Mesenchymal stem cell (in vitro differentiated cells and primary cell): Measurements from ENCODE around the gene EFEMP2.

Experiments
- DNase-seq: peaks from one replicate; pipeline ENCODE4 v3.0.0-alpha.2; 2013
- H2AFZ ChIP-seq: one replicate; pipeline ENCODE4 v1.6.1; 2013; ENCODE audit warnings: low read depth, mild to moderate bottlenecking, control low read depth, inconsistent platforms, low read length, moderate library complexity
- H2AK5ac ChIP-seq: 2 replicates; pipeline ENCODE4 v1.6.1; 2013; ENCODE audit warnings: low read length, moderate library complexity, mild to moderate bottlenecking, inconsistent platforms; ENCODE audit not compliant: severe bottlenecking
- H2BK120ac ChIP-seq: one replicate; pipeline ENCODE4 v1.6.1; 2013; ENCODE audit warnings: low read depth, mild to moderate bottlenecking, inconsistent platforms, low read length, moderate library complexity
- H2BK12ac ChIP-seq, 2 experiments: one replicate each; pipeline ENCODE4 v1.6.1; 2013; ENCODE audit warnings: inconsistent platforms in 2 of 2, low read length in 2 of 2, mild to moderate bottlenecking in 2 of 2, moderate library complexity in 2 of 2, control low read depth in 1 of 2
- H2BK15ac ChIP-seq: one replicate; pipeline ENCODE4 v1.6.1; 2013; ENCODE audit warnings: mild to moderate bottlenecking, low read depth, inconsistent platforms; ENCODE audit not compliant: poor library complexity, severe bottlenecking
- H2BK5ac ChIP-seq: 2 replicates; pipeline ENCODE4 v1.6.1; 2013; ENCODE audit warnings: low read depth, mild to moderate bottlenecking, low read length, control low read depth, inconsistent platforms; ENCODE audit not compliant: poor library complexity, severe bottlenecking
- H3K14ac ChIP-seq, 2 experiments: one replicate each; pipeline ENCODE4 v1.6.1; 2013; ENCODE audit warnings: inconsistent platforms in 2 of 2, low read length in 2 of 2, control low read depth in 1 of 2, mild to moderate bottlenecking in 1 of 2, moderate library complexity in 1 of 2
- H3K18ac ChIP-seq, 2 experiments: one replicate each; pipeline ENCODE4 v1.6.1; 2013; ENCODE audit warnings: inconsistent platforms in 2 of 2, low read length in 2 of 2, control low read depth in 1 of 2, low read depth in 1 of 2, mild to moderate bottlenecking in 1 of 2
- H3K23ac ChIP-seq, 2 experiments: one replicate each; pipeline ENCODE4 v1.6.1; 2013; ENCODE audit warnings: inconsistent platforms in 2 of 2, low read length in 2 of 2, mild to moderate bottlenecking in 2 of 2, moderate library complexity in 2 of 2, control low read depth in 1 of 2
- H3K27ac ChIP-seq: 2 replicates; pipeline ENCODE4 v1.5.1; 2013; ENCODE audit warnings: mild to moderate bottlenecking, moderate library complexity, low read length, control low read depth, inconsistent platforms; ENCODE audit not compliant: poor library complexity, severe bottlenecking
- H3K27me3 ChIP-seq, 2 experiments: 2 replicates each; pipeline versions ENCODE4 v1.6.1 to v1.7.0; 2013; ENCODE audit warnings: low read length in 2 of 2, mild to moderate bottlenecking in 2 of 2, moderate library complexity in 2 of 2, control low read depth in 1 of 2, inconsistent platforms in 1 of 2; ENCODE audit not compliant: control insufficient read depth in 1 of 2, insufficient read depth in 1 of 2
- H3K36me3 ChIP-seq, 2 experiments: 2 replicates each; pipeline versions ENCODE4 v1.6.1 to v1.7.0; 2013; ENCODE audit warnings: low read length in 2 of 2, control low read depth in 1 of 2, inconsistent platforms in 1 of 2, low read depth in 1 of 2, mild to moderate bottlenecking in 1 of 2; ENCODE audit not compliant: insufficient read depth in 2 of 2, control insufficient read depth in 1 of 2
- H3K4ac ChIP-seq, 2 experiments: one replicate each; pipeline ENCODE4 v1.6.1; 2013; ENCODE audit warnings: inconsistent platforms in 2 of 2, low read length in 2 of 2, mild to moderate bottlenecking in 2 of 2, moderate library complexity in 2 of 2, control low read depth in 1 of 2, low read depth in 1 of 2
- H3K4me1 ChIP-seq: 2 replicates; pipeline ENCODE4 v1.6.1; 2013; ENCODE audit warnings: low read depth, low read length, control low read depth; ENCODE audit not compliant: control insufficient read depth, insufficient read depth
- H3K4me2 ChIP-seq: 2 replicates; pipeline ENCODE4 v1.6.1; 2013; ENCODE audit warnings: low read length, mild to moderate bottlenecking, inconsistent platforms; ENCODE audit not compliant: poor library complexity, severe bottlenecking
- H3K4me3 ChIP-seq, 2 experiments: 2 replicates each; pipeline versions ENCODE4 v1.5.1 to v1.7.0; 2013; ENCODE audit warnings: low read length in 2 of 2, mild to moderate bottlenecking in 2 of 2, control low read depth in 1 of 2, low read depth in 1 of 2; ENCODE audit not compliant: insufficient read depth in 1 of 2
- H3K79me1 ChIP-seq: replicated peaks from 2 replicates; pipeline ENCODE4 v1.6.1; 2013; ENCODE audit warnings: mild to moderate bottlenecking, control low read depth, low read length, inconsistent platforms; ENCODE audit not compliant: poor library complexity, severe bottlenecking
- H3K9ac ChIP-seq: 2 replicates; pipeline ENCODE4 v1.7.0; 2013; ENCODE audit warnings: mild to moderate bottlenecking, low read length, moderate library complexity
- H3K9me3 ChIP-seq: 2 replicates; pipeline ENCODE4 v1.7.0; 2013; ENCODE audit warnings: mild to moderate bottlenecking, low read length; ENCODE audit not compliant: control insufficient read depth
- H4K8ac ChIP-seq: one replicate; pipeline ENCODE4 v1.6.1; 2013; ENCODE audit warnings: inconsistent platforms, mild to moderate bottlenecking, low read length, moderate library complexity
- H4K91ac ChIP-seq: one replicate; pipeline ENCODE4 v1.6.1; 2013; ENCODE audit warnings: mild to moderate bottlenecking, low read length, inconsistent platforms
- WGBS: methylation state at CpG from one replicate; pipeline ENCODE4 v1.1.7; 2013; ENCODE audit warnings: mixed read lengths; 5-methylcytosine and 5-hydroxymethylcytosine counted together

The EFEMP2 gene

DNA sequence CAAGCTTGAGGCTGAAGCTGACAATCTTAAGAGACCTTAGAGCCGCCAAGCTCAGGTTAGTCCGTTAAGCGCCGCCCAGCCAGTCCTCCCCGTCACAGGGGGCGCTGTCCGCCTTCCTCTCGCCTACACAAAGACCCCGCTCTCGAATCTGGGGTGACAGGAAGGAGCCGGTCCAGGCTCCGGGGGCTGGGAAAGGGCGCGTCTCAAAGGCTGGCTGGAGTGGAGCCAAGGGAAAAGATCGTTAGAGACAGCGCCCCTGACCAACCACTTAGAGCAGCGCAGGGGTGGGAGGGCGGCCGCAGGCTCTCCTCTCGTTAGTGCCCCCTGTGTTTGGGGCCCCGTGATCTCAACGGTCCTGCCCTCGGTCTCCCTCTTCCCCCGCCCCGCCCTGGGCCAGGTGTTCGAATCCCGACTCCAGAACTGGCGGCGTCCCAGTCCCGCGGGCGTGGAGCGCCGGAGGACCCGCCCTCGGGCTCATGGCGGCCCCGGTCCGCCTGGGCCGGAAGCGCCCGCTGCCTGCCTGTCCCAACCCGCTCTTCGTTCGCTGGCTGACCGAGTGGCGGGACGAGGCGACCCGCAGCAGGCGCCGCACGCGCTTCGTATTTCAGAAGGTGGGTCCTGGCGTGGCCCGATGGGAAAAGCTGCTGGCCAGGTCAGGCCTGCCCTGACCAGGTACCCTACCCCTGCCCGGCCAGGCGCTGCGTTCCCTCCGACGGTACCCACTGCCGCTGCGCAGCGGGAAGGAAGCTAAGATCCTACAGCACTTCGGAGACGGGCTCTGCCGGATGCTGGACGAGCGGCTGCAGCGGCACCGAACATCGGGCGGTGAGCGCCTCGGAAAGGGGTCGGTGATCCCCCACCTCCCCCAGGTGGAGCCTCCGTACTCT lies 12.1 kb downstream of the EFEMP2 start, which contains the start of gene MUS81:
TSS of gene MUS81 (plus strand) at position 156 of the 887 bp plus-strand sequence. CDS start at position 477, 321 bp downstream.
- Histone ChIP-seq H3K14ac (peak within 1 kb of the TSS in 1 of 2 experiments; percentile 99), H3K18ac (peak within 1 kb of the TSS; percentile 77 to 93)

DNA sequence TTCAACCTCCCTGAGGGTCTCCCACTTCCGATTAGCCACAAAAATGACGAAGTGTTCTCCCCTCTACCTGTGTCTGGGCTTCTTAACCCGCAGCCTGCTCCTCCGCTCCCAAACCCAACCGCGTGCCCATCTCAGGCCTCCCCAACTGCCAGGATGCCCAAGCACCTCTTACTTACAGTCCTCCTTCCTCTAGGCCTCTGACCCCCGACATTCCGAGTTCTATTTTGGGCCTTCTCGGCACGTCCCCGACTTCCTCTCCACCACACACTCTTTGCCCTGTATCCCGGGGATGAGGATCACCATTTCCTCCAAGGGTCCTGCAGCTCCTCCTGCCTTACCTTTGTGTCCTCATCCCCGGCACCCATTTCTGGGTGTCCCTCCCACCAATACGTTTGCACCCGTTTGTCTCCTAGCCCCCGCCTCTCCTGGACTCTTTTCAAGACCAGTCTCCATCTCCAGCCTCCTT lies 12.8 kb downstream of the EFEMP2 start:
- H2AFZ ChIP-seq, result no peak overlapping the region
- 8% methylated on average over 16 of the region's 16 CpGs for WGBS
- DNase-seq, result no peak
- no peaks in the 10 kb centered on the region for H3K27me3 ChIP-seq
- H4K91ac ChIP-seq, result peak overlapping the region; percentile 92
- peak overlapping the region; percentile 57 for H2BK5ac ChIP-seq
- H3K18ac ChIP-seq, result peak overlapping the region; percentile 59 to 65
- H3K79me1 ChIP-seq, result peaks cover 9% of the 10 kb centered on the region
- peak overlapping the region in 1 of 2 experiments; percentile 13 for H3K14ac ChIP-seq
- peak overlapping the region; percentile 93 to 94 for H3K4me3 ChIP-seq
- H4K8ac ChIP-seq, result peak overlapping the region; percentile 86
- H3K9me3 ChIP-seq, result no peaks in the 10 kb centered on the region
- peaks cover 44% of the 10 kb centered on the region for H3K4me1 ChIP-seq
- H3K36me3 ChIP-seq, result peaks cover 46 to 48% of the 10 kb centered on the region in 2 experiments
- peak overlapping the region; percentile 98 for H3K27ac ChIP-seq
- H2BK120ac ChIP-seq, result peak overlapping the region; percentile 86
- H3K4ac ChIP-seq, result peak overlapping the region; percentile 82 to 92
- peak overlapping the region; percentile 91 for H3K4me2 ChIP-seq
- peak overlapping the region; percentile 96 for H3K9ac ChIP-seq
- peak overlapping the region; percentile 34 for H2AK5ac ChIP-seq
- H2BK15ac ChIP-seq, result peak overlapping the region; percentile 71
- H2BK12ac ChIP-seq, result peak overlapping the region; percentile 23 to 69
- H3K23ac ChIP-seq, result peak overlapping the region in 1 of 2 experiments; percentile 11

More for the DNA sequence above, 12.1 kb downstream of the EFEMP2 start, which contains the start of gene MUS81:
- H3K9me3 ChIP-seq, result no peaks in the 10 kb centered on the region
- H3K9ac ChIP-seq, result peak within 1 kb of the TSS; percentile 96
- H4K8ac ChIP-seq, result peak within 1 kb of the TSS; percentile 94
- peak within 1 kb of the TSS; percentile 67 to 96 for H3K23ac ChIP-seq
- H4K91ac ChIP-seq, result peak within 1 kb of the TSS; percentile 96
- H2BK5ac ChIP-seq, result peak within 1 kb of the TSS; percentile 85
- under 1% methylated on average over 77 of the region's 78 CpGs for WGBS
- peak within 1 kb of the TSS; percentile 69 to 90 for H2BK12ac ChIP-seq
- peak within 1 kb of the TSS; percentile 98 for H3K27ac ChIP-seq
- H3K27me3 ChIP-seq, result no peaks in the 10 kb centered on the region
- peak within 1 kb of the TSS; percentile 86 for H2BK120ac ChIP-seq
- H2AK5ac ChIP-seq, result peak within 1 kb of the TSS; percentile 47
- H3K36me3 ChIP-seq, result peaks cover 46 to 48% of the 10 kb centered on the region in 2 experiments
- H2AFZ ChIP-seq, result peak within 1 kb of the TSS; percentile 36
- peak within 1 kb of the TSS; percentile 93 to 94 for H3K4me3 ChIP-seq
- peaks cover 12% of the 10 kb centered on the region for H3K79me1 ChIP-seq
- H3K4ac ChIP-seq, result peak within 1 kb of the TSS; percentile 92 to 98
- peak within 1 kb of the TSS; percentile 91 for H3K4me2 ChIP-seq
- peak; percentile 98 for DNase-seq
- H2BK15ac ChIP-seq, result peak within 1 kb of the TSS; percentile 97
- peaks cover 42% of the 10 kb centered on the region for H3K4me1 ChIP-seq

DNA sequence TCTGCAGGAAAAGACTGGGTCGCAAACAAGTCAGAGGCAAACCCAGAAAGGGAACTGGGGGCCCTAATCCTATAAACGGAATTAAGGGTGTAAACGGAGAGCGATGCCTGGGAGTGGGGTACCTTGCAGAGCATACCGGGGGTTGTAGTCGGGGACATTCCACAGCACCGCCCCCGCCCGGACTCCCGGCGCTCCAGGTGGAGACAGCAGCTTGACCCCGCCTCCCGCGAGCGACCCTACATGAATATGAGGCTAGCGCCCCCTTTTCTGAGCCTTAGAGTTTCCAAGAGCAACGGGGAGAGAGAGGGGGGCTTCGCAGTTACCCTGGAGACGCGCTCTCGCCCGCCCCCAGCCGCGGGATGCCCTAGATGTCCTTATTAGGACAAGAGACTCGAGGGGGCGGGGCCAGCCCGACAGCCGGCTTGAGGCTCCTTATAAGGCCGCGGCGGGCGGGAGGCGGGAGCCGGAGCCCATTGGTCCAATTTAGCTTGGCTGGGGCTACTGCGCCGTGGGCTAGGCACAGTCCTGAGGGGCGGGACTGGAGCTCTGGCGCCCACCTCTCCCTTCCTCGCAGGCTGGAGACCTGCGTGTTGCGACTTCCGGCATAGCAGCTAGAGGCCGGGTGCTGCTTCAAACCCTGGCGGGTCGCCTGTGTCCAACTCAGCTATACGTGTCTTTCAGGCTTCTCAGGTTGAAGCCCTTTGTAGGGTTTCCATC lies 13.3 kb downstream of the EFEMP2 start:
- under 1% methylated on average over 46 of the region's 46 CpGs for WGBS

More for the DNA sequence above, 13.3 kb downstream of the EFEMP2 start:
- Histone ChIP-seq H3K4me1 (peaks cover 44% of the 10 kb centered on the region), H2BK15ac (peak overlapping the region; percentile 89), H4K8ac (peak overlapping the region; percentile 86), H3K4me2 (peak overlapping the region; percentile 91), H3K79me1 (peaks cover 6% of the 10 kb centered on the region), H2BK5ac (peak overlapping the region; percentile 57), H3K4ac (peak overlapping the region; percentile 82 to 92), H3K4me3 (peak overlapping the region; percentile 93 to 94), H2BK120ac (peak overlapping the region; percentile 86), H3K9me3 (no peaks in the 10 kb centered on the region), H2AFZ (peak overlapping the region; percentile 24), H3K23ac (no peak overlapping the region), H3K14ac (no peak overlapping the region), H3K27ac (peak overlapping the region; percentile 98), H3K27me3 (no peaks in the 10 kb centered on the region), H3K9ac (peak overlapping the region; percentile 96), H2BK12ac (peak overlapping the region in 1 of 2 experiments; percentile 70), H2AK5ac (peak overlapping the region; percentile 34), H3K36me3 (peaks cover 46 to 48% of the 10 kb centered on the region in 2 experiments), H4K91ac (peak overlapping the region; percentile 92), H3K18ac (peak overlapping the region; percentile 74 to 77)
- DNase-seq, result peak; percentile 98
